ENCODE data around the gene TENT4A.

DNA sequence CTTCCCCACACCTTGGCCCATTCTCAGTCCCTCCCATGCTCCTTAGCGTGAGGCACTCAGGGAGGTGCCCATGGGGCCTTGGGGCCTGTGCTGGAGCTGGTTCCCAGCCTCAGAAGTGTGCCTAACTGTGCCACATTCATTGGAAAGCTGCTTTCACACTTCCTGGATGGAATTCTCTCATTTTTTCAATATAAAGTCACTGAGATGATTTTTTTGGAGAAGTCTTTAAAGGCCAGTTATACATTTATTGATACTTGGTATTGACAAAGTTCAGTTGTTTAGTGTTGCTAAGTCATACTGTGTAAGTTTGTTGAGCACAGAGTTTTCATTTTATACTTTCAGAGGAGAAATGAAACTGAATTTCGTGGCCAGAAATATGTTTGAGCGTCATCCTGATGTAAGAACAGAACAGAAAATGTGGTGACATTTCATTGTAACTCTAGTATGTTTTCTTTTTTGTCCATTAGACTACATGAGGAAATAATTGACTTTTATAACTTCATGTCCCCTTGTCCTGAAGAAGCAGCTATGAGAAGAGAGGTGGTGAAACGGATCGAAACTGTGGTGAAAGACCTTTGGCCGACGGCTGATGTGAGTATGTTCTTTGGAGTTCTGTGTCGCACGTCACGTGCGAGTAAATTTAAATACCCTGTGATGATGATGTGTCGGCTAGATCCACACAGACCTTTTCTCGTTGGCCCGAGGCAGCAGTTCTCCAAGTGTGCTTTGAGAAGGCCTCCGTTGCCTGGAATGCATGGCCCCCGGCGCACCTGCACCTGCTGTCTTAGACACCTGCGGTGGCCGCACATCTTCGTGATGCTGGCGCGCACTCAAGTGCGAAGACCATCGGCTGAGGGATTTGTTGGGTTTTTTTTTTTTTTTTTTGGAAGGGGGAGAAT, 24.1 kb downstream of the TENT4A start:
- no peak for TF ChIP-seq CTCF (conservative IDR thresholded peaks at IDR 0.05; ENCODE audit: low read depth, low read length)
- TF ChIP-seq EZH2 (IDR thresholded peaks at IDR 0.05; ENCODE audit: low read length, unreplicated experiment): no peak
- TF ChIP-seq EZH2phosphoT487 (IDR thresholded peaks at IDR 0.05; ENCODE audit: borderline replicate concordance, low read length): no peak

All from PC-3 (cell line).